Skin of body (tissue), 2 donors: ENCODE measurements around the gene NXPE3. TPM values are rescaled to one million over a fixed set of nuclear protein-coding genes. Genes with fewer than 3 reads are reported as not detected.

Source experiments
- DNase-seq: peaks from one replicate; lab custom pipeline; 2025; lab: John Stamatoyannopoulos, UW
- total RNA-seq: library from RNA; depleted of rRNA; stranded (reverse); fragments of >200 nt; gene quantifications from one replicate; pipeline ENCODE4 v1.2.3, GENCODE V29; 2014

NXPE3 gene
- total RNA-seq, 1 donor from 2014 or later: 4.8 TPM

- no peak for DNase-seq
These were observed 94.6 kb downstream of the NXPE3 start for GRCh38 chr3:101873619-101874018.

- DNase-seq: no peak
These were observed 97.1 kb downstream of the NXPE3 start for GRCh38 chr3:101876142-101876541.

Other genes with a start within 250 kb of the NXPE3 start
- gene TRMT10C, start 217.3 kb upstream of the NXPE3 start, total RNA-seq: 33.2 TPM
- gene PCNP, start 205.0 kb upstream of the NXPE3 start, total RNA-seq: 130 TPM
- 32.7 TPM for gene ZBTB11, start 102.1 kb upstream of the NXPE3 start, total RNA-seq
- 2,268 TPM for gene RPL24, start 92.5 kb upstream of the NXPE3 start, total RNA-seq
- gene CEP97, start 54.6 kb upstream of the NXPE3 start, total RNA-seq: 15.9 TPM
- 29.6 TPM for gene NFKBIZ, start 70.3 kb downstream of the NXPE3 start, total RNA-seq